ENCODE measurements around the gene P3H2.

The P3H2 gene

DNA sequence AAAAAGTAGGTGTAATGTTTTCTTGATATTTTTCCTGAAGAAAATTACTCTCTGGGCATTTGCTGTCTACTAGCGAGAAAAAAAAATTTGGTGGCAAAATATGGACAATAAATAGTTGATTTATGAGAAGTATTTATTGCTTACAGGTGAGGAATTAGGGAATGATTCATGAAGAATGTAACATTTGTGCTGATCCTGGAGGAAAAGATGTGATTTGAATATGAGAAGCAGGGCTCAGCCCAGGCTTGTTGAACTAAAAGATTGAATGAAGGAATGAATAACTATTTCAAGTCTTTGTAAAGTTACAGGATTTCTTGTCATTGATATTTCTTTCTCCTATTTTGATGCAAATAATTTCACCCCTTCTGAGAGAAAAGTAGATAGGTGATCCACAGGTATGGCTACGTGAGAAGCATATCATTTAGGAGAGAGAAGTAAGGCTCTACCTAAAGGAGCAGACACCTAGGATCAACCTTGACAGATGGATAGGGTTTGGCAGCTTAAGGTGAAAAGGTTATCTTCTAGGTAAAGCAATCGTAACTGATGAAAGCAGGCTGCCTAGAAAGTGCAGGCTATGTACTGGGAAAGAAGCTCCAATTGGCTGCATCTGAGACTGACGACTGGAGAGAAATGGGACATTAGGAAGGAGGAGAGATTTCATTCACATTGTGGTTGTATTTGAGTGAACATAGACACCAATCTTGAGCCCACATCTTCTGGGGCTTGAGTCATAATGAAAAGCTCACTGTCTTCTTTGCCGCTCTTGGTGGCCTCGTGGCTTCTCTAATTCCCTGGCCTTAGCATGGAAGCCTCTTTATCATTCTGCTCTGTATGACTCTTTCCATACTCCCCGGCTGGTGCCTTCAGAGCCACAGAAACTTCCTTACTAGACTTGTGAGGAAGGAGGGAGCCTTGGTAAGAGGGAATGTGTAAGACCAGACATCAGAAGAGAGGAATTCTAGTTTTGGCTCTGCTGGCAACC lies 106.5 kb downstream of the P3H2 start:
- no peak for DNase-seq (ENCODE audit: low spot score)

DNA sequence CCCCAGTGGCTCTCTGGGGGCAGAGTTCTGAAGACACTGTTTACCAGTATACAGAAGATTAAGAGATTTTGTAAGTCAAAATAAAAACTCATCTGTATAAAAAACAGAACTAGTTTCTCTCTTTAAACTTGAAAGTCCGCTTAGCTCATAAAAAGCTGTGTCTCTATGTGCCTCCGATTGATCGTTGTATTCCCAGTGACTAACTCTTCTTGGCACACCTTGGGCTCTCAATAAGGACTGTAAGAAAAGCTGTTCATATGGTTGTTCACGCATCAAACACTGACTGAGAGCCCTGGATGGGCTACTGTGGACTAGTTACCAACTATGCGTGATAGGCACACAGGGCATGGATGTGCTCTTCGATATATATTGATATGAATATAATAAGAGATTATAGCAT lies 107.9 kb downstream of the P3H2 start:
- DNase-seq (ENCODE audit: low spot score), result no peak

DNA sequence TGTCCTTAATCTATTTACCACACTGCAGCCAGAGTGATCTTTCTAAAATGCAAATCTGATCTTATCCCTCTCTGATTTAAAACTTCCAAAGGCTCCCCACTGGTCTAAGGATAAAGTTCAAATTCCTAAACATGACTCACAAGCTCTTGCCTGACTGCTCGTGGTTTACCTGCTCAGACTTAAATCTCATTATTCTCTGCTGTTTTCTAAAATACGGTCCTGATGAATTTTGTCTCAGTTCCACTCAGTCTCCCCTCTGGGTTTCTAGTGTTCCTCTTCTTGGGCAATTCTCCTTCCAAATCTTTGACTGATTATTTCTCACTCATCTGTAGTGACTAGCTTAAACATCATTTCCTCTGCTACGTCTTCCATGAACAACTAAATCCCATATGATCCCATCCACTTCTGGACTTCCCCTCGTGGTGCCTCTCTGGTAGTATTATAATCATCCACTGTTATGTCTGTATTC lies 108.3 kb downstream of the P3H2 start:
- peak; percentile 58 for DNase-seq (ENCODE audit: low spot score)

DNA sequence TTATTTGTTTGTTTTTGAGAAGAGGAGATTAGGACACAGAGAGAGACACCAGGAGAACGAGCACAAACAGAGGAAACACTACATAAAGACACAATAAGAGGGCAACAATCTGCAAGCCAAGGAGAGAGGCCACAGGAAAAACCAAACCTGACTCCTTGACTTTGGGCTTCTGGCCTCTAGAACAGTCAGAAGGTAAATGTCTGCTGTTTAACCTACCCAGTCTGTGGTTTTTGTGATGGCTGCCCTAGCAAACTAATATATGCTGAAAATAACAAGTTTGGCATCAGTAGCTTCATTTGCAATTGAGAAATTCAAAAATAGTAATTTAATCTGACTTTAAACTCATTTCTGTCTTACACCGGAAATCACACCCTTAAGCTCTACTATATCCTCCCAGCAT lies 110.2 kb downstream of the P3H2 start:
- no peak for DNase-seq (ENCODE audit: low spot score)

DNA sequence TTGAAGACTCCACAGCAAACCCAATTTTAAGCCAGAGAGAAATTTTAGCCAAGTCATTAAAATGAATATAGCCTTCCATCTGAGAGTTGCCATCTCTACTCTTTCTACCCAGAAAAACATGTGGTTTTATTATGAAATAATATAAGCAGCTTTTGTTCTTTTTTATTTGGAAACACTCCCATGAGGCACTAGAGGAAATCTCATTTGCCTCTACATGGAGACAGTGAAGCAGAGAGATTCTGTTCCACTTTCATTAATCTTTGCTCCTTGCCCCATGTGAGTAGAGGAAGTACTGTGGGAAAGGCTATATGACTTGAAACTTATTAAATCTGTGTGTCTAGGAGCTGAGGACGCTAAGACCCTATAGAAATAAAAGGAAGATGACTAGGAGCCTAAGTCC lies 111.1 kb downstream of the P3H2 start:
- DNase-seq (ENCODE audit: low spot score), result no peak

DNA sequence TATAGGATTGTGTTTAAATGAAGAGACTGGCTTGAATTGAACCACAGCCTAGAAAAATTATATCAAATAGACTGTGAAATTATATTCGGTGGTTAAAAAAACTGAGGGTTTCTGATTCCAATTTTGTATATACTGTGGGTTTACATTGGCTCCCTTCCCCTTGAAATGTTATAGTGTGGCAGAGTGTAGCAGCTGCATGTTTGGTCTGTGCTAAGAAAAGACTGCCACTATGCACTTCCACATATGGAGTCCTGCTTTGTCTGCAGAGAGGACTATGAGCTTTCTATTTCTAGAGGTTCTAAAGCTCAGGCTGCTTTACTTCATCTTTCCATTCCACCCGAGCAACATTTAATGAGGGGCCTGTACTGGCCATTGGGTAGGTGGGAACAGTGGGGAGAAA lies 112.3 kb downstream of the P3H2 start:
- no peak for DNase-seq (ENCODE audit: low spot score)

DNA sequence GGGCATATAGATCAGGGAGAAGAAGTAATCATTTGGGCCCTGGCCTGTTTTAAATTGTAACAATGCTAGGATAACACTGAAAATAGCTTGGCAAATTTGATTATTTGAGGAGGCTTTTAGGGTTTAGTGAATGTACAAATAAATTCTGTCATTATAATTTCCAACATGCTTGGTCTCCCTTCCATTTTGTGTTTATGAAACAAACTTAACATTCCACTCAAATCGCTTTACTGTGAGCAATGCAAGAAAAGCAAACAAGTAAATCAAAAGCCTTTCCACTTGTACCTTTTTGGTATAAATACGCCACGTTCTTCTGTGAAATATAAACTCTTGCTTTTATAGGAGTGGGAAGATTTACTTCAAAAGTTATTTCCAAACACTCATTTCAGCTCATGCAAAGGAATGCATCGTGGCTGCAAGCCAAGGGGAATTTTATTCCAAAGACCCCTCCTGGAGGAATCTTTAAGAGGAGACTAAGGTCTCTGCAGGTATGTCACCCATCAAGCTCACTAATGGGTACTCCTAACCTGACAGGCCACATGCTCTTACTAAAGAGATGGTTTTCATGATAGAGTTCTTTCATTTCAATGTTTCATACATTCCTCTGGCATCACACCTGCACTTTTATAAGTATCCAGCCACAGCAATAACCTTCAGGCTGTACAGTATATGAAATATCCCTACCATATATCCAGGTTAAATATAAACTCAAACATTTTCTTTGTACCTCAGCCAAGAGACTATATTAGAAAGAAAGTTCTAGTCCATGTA lies 115.2 kb downstream of the P3H2 start:
- DNase-seq (ENCODE audit: low spot score), result no peak

DNA sequence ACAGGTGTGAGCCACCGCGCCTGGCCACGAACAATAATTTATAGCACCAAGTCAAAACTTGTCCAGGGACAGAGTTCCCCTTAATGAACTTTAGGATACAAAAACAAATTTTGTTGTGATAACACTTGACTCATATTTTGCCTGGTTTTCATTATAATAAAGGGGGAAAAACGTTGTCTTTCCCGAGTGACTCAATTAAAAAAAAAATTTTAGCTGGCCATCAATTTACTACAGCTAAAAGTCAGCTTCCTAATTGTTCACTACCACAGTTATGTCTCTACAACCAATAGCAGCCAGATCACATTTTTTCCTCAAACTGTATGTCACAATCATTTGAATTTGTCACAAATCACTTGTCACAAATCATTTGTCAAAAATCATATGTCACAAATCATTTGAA lies 116.0 kb downstream of the P3H2 start:
- no peak for DNase-seq (ENCODE audit: low spot score)

DNA sequence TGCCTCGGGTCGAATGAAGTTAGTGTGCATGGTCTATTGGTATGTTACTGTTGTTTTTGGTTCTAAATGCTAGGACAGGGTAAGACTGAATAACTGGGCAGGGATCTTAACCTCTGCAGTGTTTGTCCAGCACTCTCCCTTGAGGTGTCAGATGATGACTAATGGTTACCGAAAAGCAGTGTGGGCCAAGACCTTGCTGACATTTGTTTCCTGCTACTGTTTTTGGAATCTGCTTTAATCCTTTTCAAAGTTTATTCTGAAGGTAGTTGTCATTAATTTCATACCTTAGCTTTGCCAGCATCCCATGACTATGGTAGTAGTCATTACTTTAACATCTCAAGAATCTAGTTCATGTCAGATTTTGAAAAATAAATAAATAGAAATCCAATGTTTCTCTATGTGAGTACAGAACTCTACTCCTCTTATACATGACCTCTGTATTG lies 117.0 kb downstream of the P3H2 start:
- no peak for DNase-seq (ENCODE audit: low spot score)

DNA sequence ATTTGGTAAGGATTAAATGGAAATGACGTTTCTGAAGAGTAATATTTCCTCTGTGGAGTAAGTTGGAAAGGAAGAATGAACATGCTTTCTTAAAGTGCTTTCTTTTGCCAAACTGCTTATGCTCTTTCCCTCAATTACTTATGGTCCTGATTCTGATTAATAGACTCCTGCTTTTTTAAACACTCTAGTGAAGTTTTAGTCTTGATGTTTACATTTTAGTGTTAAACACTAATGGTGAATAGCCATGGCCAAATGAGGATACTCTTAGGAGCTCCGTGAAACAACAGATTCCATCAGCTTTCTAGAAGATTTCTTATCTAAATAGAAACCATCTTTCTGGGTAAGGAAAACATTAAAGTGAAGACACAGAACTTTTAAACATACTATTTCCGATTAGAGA lies 117.6 kb downstream of the P3H2 start:
- DNase-seq (ENCODE audit: low spot score), result no peak

DNA sequence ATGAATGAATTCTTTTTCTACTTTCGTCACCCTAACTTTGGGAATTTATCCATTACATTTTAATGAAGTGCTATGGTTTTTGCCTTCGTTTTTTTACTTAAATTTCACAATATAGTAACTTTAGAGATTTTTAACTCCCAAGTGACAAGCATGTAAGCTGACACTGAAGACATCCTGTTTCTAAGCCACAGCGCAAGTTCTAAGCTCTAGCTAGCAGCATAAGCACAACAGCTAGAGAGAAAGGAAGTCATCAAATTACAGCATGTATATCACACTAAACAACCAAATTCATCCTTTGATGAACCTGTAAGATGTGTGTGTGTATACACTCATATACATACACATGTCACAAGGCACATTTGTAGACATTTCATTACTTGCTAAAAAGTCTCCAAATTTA lies 119.3 kb downstream of the P3H2 start:
- no peak for DNase-seq (ENCODE audit: low spot score)

DNA sequence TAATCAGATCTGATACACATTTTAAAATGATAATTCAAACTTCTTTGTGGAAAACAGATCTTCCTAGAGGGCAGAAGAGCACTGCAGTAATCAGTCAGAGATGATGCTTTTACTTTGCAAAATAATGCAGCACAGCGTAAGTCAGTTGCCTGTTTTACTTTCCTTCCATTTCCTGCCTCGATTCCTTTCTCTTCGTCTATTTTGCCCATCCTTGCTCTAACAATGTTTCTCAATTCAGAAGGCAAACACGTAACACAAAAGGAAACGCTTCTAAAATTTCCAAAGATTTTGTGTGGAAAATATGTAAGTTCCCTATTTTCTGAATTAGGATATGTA lies 119.9 kb downstream of the P3H2 start:
- DNase-seq (ENCODE audit: low spot score), result no peak

DNA sequence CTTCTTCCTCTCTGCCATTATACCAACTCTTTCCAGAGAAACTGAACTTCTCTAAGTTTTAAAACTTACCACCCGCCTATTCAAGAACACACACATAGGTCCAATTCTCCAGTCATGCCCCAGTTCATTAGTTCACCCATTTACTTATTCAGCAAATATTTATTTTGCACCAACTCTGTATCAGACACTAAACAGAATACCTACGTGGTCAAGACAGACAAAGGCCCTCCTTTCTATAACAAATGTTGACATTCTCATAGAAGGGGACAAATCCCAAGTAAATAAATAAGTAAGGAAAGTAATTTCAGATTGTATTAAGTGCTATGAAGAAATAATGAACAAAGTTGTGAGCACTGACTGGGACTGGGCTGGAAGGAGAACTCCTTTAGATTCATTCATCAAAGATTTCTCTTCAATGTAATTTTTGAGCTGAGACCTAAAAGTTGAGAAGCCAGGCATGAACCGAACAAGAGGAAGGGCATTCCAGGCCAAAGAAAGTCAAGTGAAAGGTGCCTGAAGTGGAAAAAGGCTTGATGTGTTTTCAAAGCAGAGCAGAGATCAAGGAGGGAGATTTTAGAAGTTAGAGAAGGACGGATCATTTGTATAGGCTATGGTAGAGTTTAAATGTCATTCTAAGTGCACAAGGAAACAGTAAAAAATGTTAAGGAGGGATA lies 120.4 kb downstream of the P3H2 start:
- DNase-seq (ENCODE audit: low spot score), result no peak

DNA sequence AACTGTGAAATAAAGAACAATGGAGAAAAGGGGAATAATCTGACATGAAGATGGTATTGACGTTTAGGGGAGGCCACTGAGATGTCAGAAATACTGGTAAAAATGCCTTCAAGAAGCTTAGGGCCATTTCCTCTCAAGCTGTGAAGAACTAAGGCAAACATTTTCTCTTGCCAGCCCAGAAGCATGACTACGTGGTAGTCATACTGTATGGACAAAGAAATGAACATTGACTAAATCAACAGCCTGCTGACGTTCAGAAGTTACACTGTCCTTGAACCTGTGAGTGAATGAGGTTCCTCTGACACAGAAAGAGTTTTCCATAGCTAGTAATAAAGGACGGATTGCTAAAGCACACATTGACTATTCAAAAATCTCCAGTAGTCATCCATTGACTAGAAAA lies 121.0 kb downstream of the P3H2 start:
- no peak for DNase-seq (ENCODE audit: low spot score)

DNA sequence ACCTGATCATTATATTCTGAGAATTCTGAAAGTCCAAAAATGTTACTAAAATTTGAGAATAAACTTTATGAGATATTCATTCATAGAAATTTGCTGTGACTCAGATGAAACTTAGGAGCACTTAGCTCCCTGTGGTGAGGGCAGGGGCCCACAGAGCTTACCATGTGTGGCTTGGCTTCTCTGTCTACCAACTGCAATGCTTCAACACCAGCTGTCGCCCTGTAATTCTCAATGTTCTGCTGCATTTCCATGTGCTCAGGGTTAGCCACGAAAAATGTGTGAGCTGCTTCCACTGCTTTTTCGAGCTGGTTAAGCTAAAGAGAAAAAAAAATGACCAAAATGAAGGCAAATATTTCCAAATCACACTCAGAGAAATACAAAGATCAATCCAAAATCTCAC lies 125.6 kb downstream of the P3H2 start:
- DNase-seq (ENCODE audit: low spot score), result peak; percentile 30

DNA sequence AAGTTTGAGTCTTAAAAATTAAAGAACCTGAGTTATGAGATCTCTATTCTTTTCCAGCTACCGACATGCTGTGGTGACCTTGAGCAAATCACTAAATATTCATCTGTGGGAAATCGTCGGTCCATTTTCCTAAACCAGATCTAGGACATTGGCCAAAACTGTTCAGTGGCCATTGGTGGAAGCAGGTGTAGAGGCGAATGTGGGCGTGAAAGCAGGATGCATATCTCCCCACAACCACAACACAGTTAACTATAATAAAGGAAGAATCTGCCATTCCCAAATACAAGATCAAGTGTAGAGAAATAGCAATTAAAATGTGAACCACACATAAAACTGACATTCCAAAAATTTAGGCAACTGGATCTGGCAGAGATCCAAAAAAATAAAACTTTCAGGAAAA lies 129.9 kb downstream of the P3H2 start:
- no peak for DNase-seq (ENCODE audit: low spot score)

DNA sequence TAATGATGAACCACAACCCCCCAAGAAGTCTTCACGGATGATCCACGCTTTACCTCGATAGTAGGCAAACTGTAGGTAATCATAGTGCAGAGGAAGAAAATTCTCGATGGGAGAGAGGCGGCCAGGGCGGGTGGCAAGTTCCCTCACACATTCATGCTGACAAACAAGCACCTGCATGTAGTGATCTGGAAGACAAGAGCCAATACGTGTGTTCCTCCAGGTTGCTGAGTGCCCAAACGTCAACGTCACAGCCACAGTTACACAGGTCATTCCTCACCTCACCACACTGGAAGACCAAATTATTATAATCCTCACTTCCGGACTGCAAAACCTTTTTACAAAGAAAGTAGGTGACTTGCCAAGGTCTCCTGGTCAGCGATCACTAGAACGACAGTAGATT lies 131.8 kb downstream of the P3H2 start:
- no peak for DNase-seq (ENCODE audit: low spot score)

DNA sequence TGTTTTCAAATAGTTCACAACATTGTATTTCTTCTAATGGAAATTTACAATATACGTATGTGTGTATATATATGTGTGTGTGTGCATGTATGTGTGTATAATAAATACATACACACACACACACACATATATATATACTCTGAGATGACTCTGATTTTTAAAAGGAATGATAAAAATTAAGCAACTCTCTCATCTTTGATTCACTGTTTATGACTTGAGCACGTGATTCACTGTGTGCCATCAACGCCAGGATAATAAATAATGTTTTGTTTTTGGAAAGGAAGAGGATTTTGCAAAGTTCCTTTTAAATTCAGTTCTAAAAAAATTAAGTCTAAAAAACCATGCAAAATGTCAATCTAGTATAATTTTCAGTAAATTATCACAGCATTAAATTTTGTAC lies 132.4 kb downstream of the P3H2 start:
- no peak for DNase-seq (ENCODE audit: low spot score)

DNA sequence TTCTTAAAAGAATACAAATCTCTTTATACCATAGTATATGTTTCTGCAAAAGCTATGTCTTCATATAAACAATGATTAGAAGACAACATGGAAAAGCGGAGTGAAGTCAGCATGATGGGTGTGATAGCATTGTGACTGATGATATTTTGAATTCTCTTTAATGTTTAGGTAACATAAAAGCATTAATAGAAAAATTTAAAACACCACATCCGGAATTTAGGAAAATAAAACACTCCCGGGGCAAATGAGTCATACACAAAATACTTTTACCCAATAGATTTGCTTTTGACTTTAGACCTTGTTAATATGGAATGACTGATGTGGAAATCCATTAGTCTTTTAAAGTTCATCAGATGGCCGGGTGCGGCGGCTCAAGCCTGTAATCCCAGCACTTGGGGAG lies 134.7 kb downstream of the P3H2 start:
- no peak for DNase-seq (ENCODE audit: low spot score)

DNA sequence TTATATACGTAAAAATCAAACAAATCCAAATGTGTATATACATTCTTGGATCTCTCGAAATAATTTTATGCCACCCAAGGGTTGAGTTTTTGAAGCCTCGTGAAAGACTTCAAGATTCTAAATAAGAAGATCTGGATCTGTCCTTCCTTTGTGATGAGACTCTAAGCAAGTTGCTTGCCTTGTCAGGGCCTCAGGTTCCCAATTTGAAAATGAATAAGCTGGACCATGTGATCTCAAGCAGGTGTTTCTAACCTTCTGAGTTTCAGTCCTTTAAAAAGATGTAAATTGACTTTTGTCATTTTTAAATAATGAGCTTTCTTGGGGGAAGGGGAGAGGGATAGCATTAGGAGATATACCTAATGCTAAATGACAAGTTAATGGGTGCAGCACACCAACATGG lies 137.1 kb downstream of the P3H2 start:
- DNase-seq (ENCODE audit: low spot score), result no peak

DNA sequence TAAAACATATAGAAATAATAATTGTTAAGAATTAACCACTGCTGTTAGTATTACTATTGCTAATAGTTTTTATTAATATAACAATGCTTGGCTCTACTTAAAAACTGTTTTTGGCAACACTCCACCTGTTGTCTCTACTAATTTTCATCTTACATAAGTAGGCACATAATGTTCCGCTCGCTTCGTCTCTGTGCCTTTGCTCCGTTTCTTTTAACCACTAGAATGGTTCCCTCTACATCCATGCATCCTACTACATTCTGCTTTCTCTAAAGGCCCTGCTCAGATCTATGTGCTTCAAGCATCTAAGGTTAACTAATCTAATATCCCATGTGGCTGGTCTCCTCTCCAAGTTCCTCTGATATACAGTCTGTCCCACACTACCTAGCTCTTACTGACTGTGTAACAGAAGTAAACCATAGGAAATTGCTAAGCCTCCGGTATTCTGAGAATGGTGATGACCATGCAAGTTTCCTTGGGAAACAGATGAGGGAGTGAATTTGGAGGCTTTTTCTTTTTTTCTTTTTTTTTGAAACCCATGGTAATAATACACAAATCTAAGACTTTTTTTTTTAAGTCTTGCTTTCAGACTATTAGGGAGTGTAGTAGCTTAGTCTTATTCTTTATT lies 138.3 kb downstream of the P3H2 start:
- DNase-seq (ENCODE audit: low spot score), result no peak

DNA sequence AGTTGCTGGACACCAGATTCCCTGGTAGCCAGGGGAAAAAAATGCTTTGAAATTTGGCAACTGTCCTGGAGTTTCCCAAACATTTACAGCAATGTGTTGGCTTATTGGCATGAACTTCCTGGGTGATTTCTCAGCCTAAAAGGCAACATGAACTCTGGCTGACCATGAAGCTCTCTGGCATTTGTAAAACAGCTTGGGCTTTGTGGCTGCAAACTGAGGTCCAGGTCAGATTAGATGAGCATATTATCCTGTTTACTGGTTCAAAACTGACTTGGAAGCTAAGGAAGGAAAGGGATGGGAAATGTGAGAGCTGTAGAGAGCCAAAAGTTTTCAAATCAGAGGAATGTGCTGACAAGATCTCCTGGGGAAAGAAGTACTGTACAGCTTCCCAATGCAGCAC lies 139.0 kb downstream of the P3H2 start:
- DNase-seq (ENCODE audit: low spot score), result no peak

Data from iPS-NIHi11 (cell line).